Upper lobe of left lung (tissue), 6 donors: ENCODE results near the gene MAML2. TPM values are rescaled to one million over a fixed set of nuclear protein-coding genes. Genes with fewer than 3 reads are reported as not detected.

Experiments
- ATAC-seq, 2 donors: fragments of 200-7000 bp; cut with Tn5 transposase; one replicate each; pipeline ENCODE4 v1.9.1; 2022; ENCODE audit warnings: mild to moderate bottlenecking in 2 of 2, moderate library complexity in 2 of 2; ENCODE audit not compliant: low FRiP score in 2 of 2
- DNase-seq, 2 donors: peaks; one replicate each; pipeline ENCODE4 v3.0.0-alpha.2; 2019 to 2020
- H3K27ac ChIP-seq, 4 donors: fragments of 200-600 bp; sonication (generic); one replicate each; pipeline ENCODE4 v1.5.1; 2016 to 2019
- H3K27me3 ChIP-seq, 4 donors: fragments of 200-600 bp; sonication (generic); one replicate each; pipeline ENCODE4 v1.5.1; 2017 to 2019
- H3K36me3 ChIP-seq, 4 donors: fragments of 200-600 bp; sonication (generic); one replicate each; pipeline ENCODE4 v1.5.1; 2016 to 2019
- H3K4me1 ChIP-seq, 4 donors: fragments of 200-600 bp; sonication (generic); one replicate each; pipeline ENCODE4 v1.5.1; 2018 to 2019
- H3K4me3 ChIP-seq, 4 donors: fragments of 200-600 bp; sonication (generic); one replicate each; pipeline ENCODE4 v1.5.1; 2017 to 2019; ENCODE audit warnings: mild to moderate bottlenecking in 2 of 4, moderate library complexity in 1 of 4
- H3K9me3 ChIP-seq, 4 donors: fragments of 200-600 bp; sonication (generic); one replicate each; pipeline ENCODE4 v1.5.1; 2018 to 2019
- EP300 ChIP-seq, 4 donors: sonication (generic); formaldehyde crosslinking; IDR thresholded peaks; one replicate each; pipeline ENCODE4 v1.5.1; 2017; ENCODE audit warnings: antibody characterized with exemption in 4 of 4, control low read depth in 2 of 4
- POLR2A ChIP-seq, 4 donors: fragments of 450-650 bp; IDR thresholded peaks; one replicate each; pipeline ENCODE4 v1.5.1; 2016 to 2017; ENCODE audit warnings: antibody characterized with exemption in 4 of 4, mild to moderate bottlenecking in 2 of 4
- POLR2AphosphoS5 ChIP-seq, 2 donors: sonication (generic); formaldehyde crosslinking; IDR thresholded peaks; one replicate each; pipeline ENCODE4 v1.5.1; 2017; ENCODE audit warnings: antibody characterized with exemption in 2 of 2
- WGBS, 2 donors: methylation state at CpG; one replicate each; pipeline ENCODE4 v1.1.5; 2017 to 2018; 5-methylcytosine and 5-hydroxymethylcytosine counted together
- total RNA-seq, 6 donors: library from RNA; depleted of rRNA in 4 of 6; stranded (reverse); fragments of >200 nt in 4 of 6; gene quantifications; one replicate each; pipeline versions ENCODE4 v1.1.0 to v1.2.1, GENCODE V29; 2016 to 2021
- TF ChIP-seq, protein P1 (sequence below), 6 experiments: fragments of 450-650 bp in 4 of 6; fragments of 200-600 bp in 2 of 6; sonication (generic) in 2 of 6; IDR thresholded peaks; one replicate each; pipeline ENCODE4 v1.5.1; 2016 to 2019; ENCODE audit warnings: antibody characterized with exemption in 6 of 6
- donor health status: DM: no; HTN: no; CAD: no; lungs with moderate emphysema.
- donor health status: DM: no; HTN: yes; CAD: no; lungs with severe emphysema.

Gene MAML2
- total RNA-seq, 6 donors from 2014 or later = 19.5 to 36.6 (median 26.3) TPM

- no peaks in the 10 kb centered on the region for H3K27me3 ChIP-seq
Measured at GRCh38 chr11:96173422-96173821, 169.6 kb downstream of the MAML2 start.

DNA sequence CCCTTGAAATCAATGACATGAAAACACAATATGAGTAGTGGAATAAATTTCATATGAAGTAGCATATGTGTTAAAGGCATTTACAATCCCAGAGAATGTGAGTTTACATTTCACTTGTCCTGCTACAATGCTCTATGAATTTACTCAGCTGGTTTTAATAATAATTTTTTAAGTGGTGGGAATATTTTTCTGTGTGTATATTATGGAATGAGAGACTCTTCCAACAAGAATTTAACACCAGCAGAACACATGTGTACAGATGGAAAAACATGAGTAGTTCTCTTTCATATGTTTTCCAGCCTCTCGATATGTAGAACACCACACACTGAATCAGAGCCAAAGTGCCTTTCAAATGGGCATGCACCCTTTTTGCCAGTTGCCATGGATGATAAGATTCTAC lies 170.4 kb downstream of the MAML2 start:
- H3K27ac ChIP-seq = no peak overlapping the region
- peaks cover 13 to 27% (median 16%) of the 10 kb centered on the region in 4 donors for H3K4me1 ChIP-seq
- no peaks in the 10 kb centered on the region for H3K9me3 ChIP-seq
- no peaks in the 10 kb centered on the region for H3K36me3 ChIP-seq
- TF ChIP-seq POLR2A (IDR thresholded peaks at IDR 0.05) (no peak), POLR2AphosphoS5 (IDR thresholded peaks at IDR 0.05) (no peak), EP300 (IDR thresholded peaks at IDR 0.05) (no peak)
- TF ChIP-seq, protein P1, sequence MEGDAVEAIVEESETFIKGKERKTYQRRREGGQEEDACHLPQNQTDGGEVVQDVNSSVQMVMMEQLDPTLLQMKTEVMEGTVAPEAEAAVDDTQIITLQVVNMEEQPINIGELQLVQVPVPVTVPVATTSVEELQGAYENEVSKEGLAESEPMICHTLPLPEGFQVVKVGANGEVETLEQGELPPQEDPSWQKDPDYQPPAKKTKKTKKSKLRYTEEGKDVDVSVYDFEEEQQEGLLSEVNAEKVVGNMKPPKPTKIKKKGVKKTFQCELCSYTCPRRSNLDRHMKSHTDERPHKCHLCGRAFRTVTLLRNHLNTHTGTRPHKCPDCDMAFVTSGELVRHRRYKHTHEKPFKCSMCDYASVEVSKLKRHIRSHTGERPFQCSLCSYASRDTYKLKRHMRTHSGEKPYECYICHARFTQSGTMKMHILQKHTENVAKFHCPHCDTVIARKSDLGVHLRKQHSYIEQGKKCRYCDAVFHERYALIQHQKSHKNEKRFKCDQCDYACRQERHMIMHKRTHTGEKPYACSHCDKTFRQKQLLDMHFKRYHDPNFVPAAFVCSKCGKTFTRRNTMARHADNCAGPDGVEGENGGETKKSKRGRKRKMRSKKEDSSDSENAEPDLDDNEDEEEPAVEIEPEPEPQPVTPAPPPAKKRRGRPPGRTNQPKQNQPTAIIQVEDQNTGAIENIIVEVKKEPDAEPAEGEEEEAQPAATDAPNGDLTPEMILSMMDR (IDR thresholded peaks at IDR 0.05) = no peak
- 78 to 93% methylated on average over 1 of the region's 1 CpG for WGBS, 2 donors
- ATAC-seq = no peak
- no peak overlapping the region for H3K4me3 ChIP-seq
- no peak for DNase-seq
- H3K27me3 ChIP-seq = no peaks in the 10 kb centered on the region

More at GRCh38 chr11:96173422-96173821, 169.6 kb downstream of the MAML2 start:
- Histone ChIP-seq H3K27ac (no peak overlapping the region), H3K9me3 (no peaks in the 10 kb centered on the region), H3K4me1 (peaks cover 10 to 19% (median 12%) of the 10 kb centered on the region in 4 donors), H3K4me3 (no peak overlapping the region), H3K36me3 (no peaks in the 10 kb centered on the region)
- WGBS, 2 donors = 63 to 78% methylated on average over 7 of the region's 7 CpGs
- no peak for TF ChIP-seq POLR2A (IDR thresholded peaks at IDR 0.05)
- no peak for TF ChIP-seq EP300 (IDR thresholded peaks at IDR 0.05)
- TF ChIP-seq, protein P1 (IDR thresholded peaks at IDR 0.05) = no peak
- TF ChIP-seq POLR2AphosphoS5 (IDR thresholded peaks at IDR 0.05) = no peak
- ATAC-seq (peak in 1 of 2 donors; percentile 39), DNase-seq (no peak)

GRCh38 chr11:96169250-96169649 lies 173.7 kb downstream of the MAML2 start:
- ATAC-seq (peak in 1 of 2 donors; percentile 8), DNase-seq (no peak)
- TF ChIP-seq EP300 (IDR thresholded peaks at IDR 0.05) (no peak), POLR2AphosphoS5 (IDR thresholded peaks at IDR 0.05) (no peak), POLR2A (IDR thresholded peaks at IDR 0.05) (no peak)
- TF ChIP-seq, protein P1 (IDR thresholded peaks at IDR 0.05) = no peak
- H3K9me3 ChIP-seq = no peaks in the 10 kb centered on the region
- H3K27ac ChIP-seq = peak overlapping the region; percentile 24 to 60 (median 56)
- no peak overlapping the region for H3K4me3 ChIP-seq
- no peaks in the 10 kb centered on the region for H3K27me3 ChIP-seq
- 73 to 85% methylated on average over 3 of the region's 3 CpGs for WGBS, 2 donors
- no peaks in the 10 kb centered on the region for H3K36me3 ChIP-seq
- H3K4me1 ChIP-seq = peaks cover 16 to 35% (median 18%) of the 10 kb centered on the region in 4 donors

GRCh38 chr11:96168623-96169022 lies 174.4 kb downstream of the MAML2 start:
- peak overlapping the region; percentile 24 to 60 (median 56) for H3K27ac ChIP-seq
- TF ChIP-seq POLR2AphosphoS5 (IDR thresholded peaks at IDR 0.05) = peak in 1 of 2 donors; percentile 72
- TF ChIP-seq EP300 (IDR thresholded peaks at IDR 0.05) = peak in 1 of 4 donors; percentile 56
- TF ChIP-seq, protein P1 (IDR thresholded peaks at IDR 0.05) = peak in 2 of 6 experiments; percentile 12 to 30
- TF ChIP-seq POLR2A (IDR thresholded peaks at IDR 0.05) = no peak
- ATAC-seq = peak; percentile 71 to 93
- H3K4me1 ChIP-seq = peaks cover 16 to 34% (median 18%) of the 10 kb centered on the region in 4 donors
- no peak overlapping the region for H3K4me3 ChIP-seq
- H3K36me3 ChIP-seq = no peaks in the 10 kb centered on the region
- no peaks in the 10 kb centered on the region for H3K27me3 ChIP-seq
- 13 to 20% methylated on average over 2 of the region's 2 CpGs for WGBS, 2 donors
- H3K9me3 ChIP-seq = no peaks in the 10 kb centered on the region
- peak in 1 of 2 donors; percentile 64 for DNase-seq

- H3K9me3 ChIP-seq = no peaks in the 10 kb centered on the region
- 81 to 92% methylated on average over 3 of the region's 3 CpGs for WGBS, 2 donors
- no peaks in the 10 kb centered on the region for H3K36me3 ChIP-seq
- H3K4me3 ChIP-seq = no peak overlapping the region
- H3K27me3 ChIP-seq = no peaks in the 10 kb centered on the region
- TF ChIP-seq POLR2AphosphoS5 (IDR thresholded peaks at IDR 0.05) (no peak), POLR2A (IDR thresholded peaks at IDR 0.05) (no peak), EP300 (IDR thresholded peaks at IDR 0.05) (no peak)
- TF ChIP-seq, protein P1 (IDR thresholded peaks at IDR 0.05) = no peak
- ATAC-seq = no peak
- peak overlapping the region in 2 of 4 donors; percentile 24 to 37 for H3K27ac ChIP-seq
- H3K4me1 ChIP-seq = peaks cover 16 to 31% (median 22%) of the 10 kb centered on the region in 4 donors
- DNase-seq = no peak
Measured at GRCh38 chr11:96167787-96168186, 175.2 kb downstream of the MAML2 start.
